ENCODE results near the gene AHCYL2. TPM values are rescaled to one million over a fixed set of nuclear protein-coding genes. Genes with fewer than 3 reads are reported as not detected.
"Not testable (repeated sequence)": the region's sequence is repeated elsewhere in the genome, so short reads cannot be mapped to it uniquely, and the experiment has no call there.

Gene AHCYL2
- total RNA-seq, 1 donor from 2014 or later, result 14.7 TPM

DNA sequence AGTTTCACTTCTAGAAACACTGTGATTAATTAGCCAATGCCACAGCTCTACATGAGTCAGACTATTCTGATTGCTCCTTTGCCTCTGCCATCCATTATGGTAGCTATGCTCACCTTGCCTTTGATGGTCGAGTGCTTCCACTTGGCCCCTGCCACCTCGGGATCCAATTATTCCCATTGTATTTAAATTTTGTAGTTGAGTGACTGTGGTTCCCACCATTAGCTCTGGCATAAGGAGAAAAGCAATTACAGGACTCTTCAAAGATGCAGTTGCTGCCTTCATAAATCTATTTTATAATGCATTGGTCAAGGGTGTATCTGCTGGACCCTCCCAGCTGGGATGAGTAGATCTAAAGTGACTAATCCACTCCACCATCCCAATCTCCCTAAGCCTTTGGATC, 223.8 kb downstream of the AHCYL2 start:
- not testable (repeated sequence) for H3K9me3 ChIP-seq (ENCODE audit: insufficient read depth, low read depth, low read length); H3K9ac ChIP-seq (ENCODE audit: low read length); H4K20me1 ChIP-seq (ENCODE audit: insufficient read depth, low read length); H3K27me3 Mint-ChIP-seq (ENCODE audit: low read depth, unreplicated experiment); H3K36me3 Mint-ChIP-seq (ENCODE audit: low read depth, unreplicated experiment); H3K27ac ChIP-seq (ENCODE audit: low read depth, low read length); H3K27ac Mint-ChIP-seq (ENCODE audit: unreplicated experiment); H3K4me3 ChIP-seq (ENCODE audit: insufficient read depth, low read depth, low read length); FAIRE-seq; H3K79me2 ChIP-seq (ENCODE audit: insufficient read depth, low read length); H2AFZ ChIP-seq (ENCODE audit: low read depth, low read length); H3K4me3 Mint-ChIP-seq (ENCODE audit: unreplicated experiment); H3K4me1 ChIP-seq (ENCODE audit: insufficient read depth, low read length); H3K4me2 ChIP-seq (ENCODE audit: low read length); H3K36me3 ChIP-seq (ENCODE audit: insufficient read depth, low read length); DNase-seq (ENCODE audit: low read depth); H3K4me1 Mint-ChIP-seq (ENCODE audit: low read depth, unreplicated experiment); H3K27me3 ChIP-seq (ENCODE audit: insufficient read depth, low read length)
- peaks cover 24% of the 10 kb centered on the region for H3K9me3 Mint-ChIP-seq (ENCODE audit: unreplicated experiment)

DNA sequence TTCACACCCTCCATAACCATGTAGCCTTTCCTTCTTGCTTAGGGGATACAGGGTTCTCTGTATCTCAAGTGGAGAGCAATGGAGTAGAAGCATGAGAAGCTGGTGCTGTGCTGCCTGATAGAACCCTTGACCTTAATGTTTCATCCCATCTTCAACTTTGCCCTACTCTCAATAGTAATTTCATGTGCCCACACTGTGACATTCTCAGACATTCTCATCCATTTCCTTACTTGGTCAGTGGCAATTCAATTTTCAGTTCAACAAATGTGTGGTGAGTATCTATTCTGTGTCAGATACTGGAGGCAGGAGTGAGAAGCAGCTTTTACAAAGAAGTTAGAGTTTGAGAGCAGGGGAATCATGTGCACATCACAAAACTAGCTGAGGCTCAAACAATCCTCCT, 225.5 kb downstream of the AHCYL2 start:
- no peak overlapping the region for H3K4me3 ChIP-seq (ENCODE audit: insufficient read depth, low read depth, low read length)
- H2AFZ ChIP-seq (ENCODE audit: low read depth, low read length), result no peak overlapping the region
- no peak overlapping the region for H3K4me2 ChIP-seq (ENCODE audit: low read length)
- no peaks in the 10 kb centered on the region for H3K27me3 ChIP-seq (ENCODE audit: insufficient read depth, low read length)
- H3K9me3 ChIP-seq (ENCODE audit: insufficient read depth, low read depth, low read length), result peaks cover 6% of the 10 kb centered on the region
- Mint-ChIP-seq H3K27me3 (ENCODE audit: low read depth, unreplicated experiment) (no peaks in the 10 kb centered on the region), H3K27ac (ENCODE audit: unreplicated experiment) (no peak overlapping the region), H3K36me3 (ENCODE audit: low read depth, unreplicated experiment) (peaks cover 5% of the 10 kb centered on the region), H3K4me1 (ENCODE audit: low read depth, unreplicated experiment) (peaks cover 5% of the 10 kb centered on the region), H3K9me3 (ENCODE audit: unreplicated experiment) (peaks cover 24% of the 10 kb centered on the region), H3K4me3 (ENCODE audit: unreplicated experiment) (no peak overlapping the region)
- no peak for FAIRE-seq
- H3K4me1 ChIP-seq (ENCODE audit: insufficient read depth, low read length), result no peaks in the 10 kb centered on the region
- H3K9ac ChIP-seq (ENCODE audit: low read length), result no peak overlapping the region
- H3K79me2 ChIP-seq (ENCODE audit: insufficient read depth, low read length), result no peaks in the 10 kb centered on the region
- H3K27ac ChIP-seq (ENCODE audit: low read depth, low read length), result no peak overlapping the region
- H3K36me3 ChIP-seq (ENCODE audit: insufficient read depth, low read length), result no peaks in the 10 kb centered on the region
- DNase-seq (ENCODE audit: low read depth), result no peak
- TF ChIP-seq, protein P1, sequence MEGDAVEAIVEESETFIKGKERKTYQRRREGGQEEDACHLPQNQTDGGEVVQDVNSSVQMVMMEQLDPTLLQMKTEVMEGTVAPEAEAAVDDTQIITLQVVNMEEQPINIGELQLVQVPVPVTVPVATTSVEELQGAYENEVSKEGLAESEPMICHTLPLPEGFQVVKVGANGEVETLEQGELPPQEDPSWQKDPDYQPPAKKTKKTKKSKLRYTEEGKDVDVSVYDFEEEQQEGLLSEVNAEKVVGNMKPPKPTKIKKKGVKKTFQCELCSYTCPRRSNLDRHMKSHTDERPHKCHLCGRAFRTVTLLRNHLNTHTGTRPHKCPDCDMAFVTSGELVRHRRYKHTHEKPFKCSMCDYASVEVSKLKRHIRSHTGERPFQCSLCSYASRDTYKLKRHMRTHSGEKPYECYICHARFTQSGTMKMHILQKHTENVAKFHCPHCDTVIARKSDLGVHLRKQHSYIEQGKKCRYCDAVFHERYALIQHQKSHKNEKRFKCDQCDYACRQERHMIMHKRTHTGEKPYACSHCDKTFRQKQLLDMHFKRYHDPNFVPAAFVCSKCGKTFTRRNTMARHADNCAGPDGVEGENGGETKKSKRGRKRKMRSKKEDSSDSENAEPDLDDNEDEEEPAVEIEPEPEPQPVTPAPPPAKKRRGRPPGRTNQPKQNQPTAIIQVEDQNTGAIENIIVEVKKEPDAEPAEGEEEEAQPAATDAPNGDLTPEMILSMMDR (IDR thresholded peaks at IDR 0.05; ENCODE audit: insufficient read depth, low read depth, low read length), result no peak
- TF ChIP-seq EZH2 (IDR thresholded peaks at IDR 0.05; ENCODE audit: insufficient read depth, low read length), result no peak
- no peaks in the 10 kb centered on the region for H4K20me1 ChIP-seq (ENCODE audit: insufficient read depth, low read length)

DNA sequence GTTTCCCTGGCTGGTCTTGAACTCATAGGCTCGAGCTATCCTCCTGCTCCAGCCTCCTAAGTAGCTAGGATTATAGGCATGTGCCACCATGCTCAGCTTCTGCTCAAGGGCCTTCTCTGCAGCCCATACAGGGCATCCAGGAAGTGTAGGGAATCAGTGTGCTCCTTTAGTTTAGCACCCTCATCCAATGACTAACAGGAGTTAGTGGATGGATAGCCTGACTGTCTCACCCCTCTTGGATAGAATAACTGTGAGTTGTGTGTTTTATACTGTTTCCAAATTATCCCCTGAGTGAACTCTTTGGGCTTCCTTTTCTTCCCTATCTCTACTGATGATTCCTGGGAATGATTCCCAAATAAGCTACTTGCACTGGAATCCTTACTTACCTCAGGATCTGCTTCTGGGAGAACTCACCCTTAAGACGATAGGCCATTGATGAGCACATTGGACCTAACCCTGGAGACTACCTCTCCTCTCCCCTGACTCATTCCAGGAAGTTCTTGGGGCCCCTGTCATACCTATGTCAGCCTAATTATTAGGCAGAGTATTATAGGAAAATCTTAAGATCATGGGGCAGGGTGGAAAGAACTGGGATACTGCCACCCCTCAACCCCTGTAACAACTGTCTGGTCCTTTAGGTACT, 227.9 kb downstream of the AHCYL2 start:
- no peak overlapping the region for H3K27ac ChIP-seq (ENCODE audit: low read depth, low read length)
- no peak overlapping the region for H2AFZ ChIP-seq (ENCODE audit: low read depth, low read length)
- no peak overlapping the region for H3K4me2 ChIP-seq (ENCODE audit: low read length)
- H4K20me1 ChIP-seq (ENCODE audit: insufficient read depth, low read length), result no peaks in the 10 kb centered on the region
- no peak overlapping the region for H3K4me3 ChIP-seq (ENCODE audit: insufficient read depth, low read depth, low read length)
- H3K27ac Mint-ChIP-seq (ENCODE audit: unreplicated experiment), result no peak overlapping the region
- no peaks in the 10 kb centered on the region for H3K79me2 ChIP-seq (ENCODE audit: insufficient read depth, low read length)
- peaks cover 5% of the 10 kb centered on the region for H3K36me3 Mint-ChIP-seq (ENCODE audit: low read depth, unreplicated experiment)
- H3K27me3 ChIP-seq (ENCODE audit: insufficient read depth, low read length), result no peaks in the 10 kb centered on the region
- DNase-seq (ENCODE audit: low read depth), result no peak
- peaks cover 4% of the 10 kb centered on the region for H3K9me3 ChIP-seq (ENCODE audit: insufficient read depth, low read depth, low read length)
- FAIRE-seq, result no peak
- no peaks in the 10 kb centered on the region for H3K36me3 ChIP-seq (ENCODE audit: insufficient read depth, low read length)
- no peak for TF ChIP-seq EZH2 (IDR thresholded peaks at IDR 0.05; ENCODE audit: insufficient read depth, low read length)
- TF ChIP-seq, protein P1 (IDR thresholded peaks at IDR 0.05; ENCODE audit: insufficient read depth, low read depth, low read length), result no peak
- H3K9me3 Mint-ChIP-seq (ENCODE audit: unreplicated experiment), result peaks cover 14% of the 10 kb centered on the region
- peaks cover 5% of the 10 kb centered on the region for H3K4me1 Mint-ChIP-seq (ENCODE audit: low read depth, unreplicated experiment)
- no peaks in the 10 kb centered on the region for H3K27me3 Mint-ChIP-seq (ENCODE audit: low read depth, unreplicated experiment)
- H3K4me3 Mint-ChIP-seq (ENCODE audit: unreplicated experiment), result no peak overlapping the region
- H3K9ac ChIP-seq (ENCODE audit: low read length), result no peak overlapping the region
- H3K4me1 ChIP-seq (ENCODE audit: insufficient read depth, low read length), result no peaks in the 10 kb centered on the region

All from astrocyte (in vitro differentiated cells and primary cell).